HG03469 (cell line): Measurements from ENCODE around the gene DPP6.
"Not testable (repeated sequence)": the region's sequence is repeated elsewhere in the genome, so short reads cannot be mapped to it uniquely, and the experiment has no call there.

Source experiments
- ATAC-seq: cut with Tn5 transposase; IDR thresholded peaks from one replicate; pipeline ENCODE4 v1.9.1; 2021; ENCODE audit warnings: mild to moderate bottlenecking, moderate library complexity, moderate number of reproducible peaks; ENCODE audit not compliant: unreplicated experiment

Gene DPP6

GRCh38 chr7:154051643-154052529 is at the start of gene DPP6:
DPP6 (plus strand) TSS chr7:154052398.
- ATAC-seq, result not testable (repeated sequence)

- ATAC-seq, result not testable (repeated sequence)
Observed at GRCh38 chr7:154009423-154009911, 42.7 kb upstream of the DPP6 start.

GRCh38 chr7:154010726-154011568 is 41.3 kb upstream of the DPP6 start:
- not testable (repeated sequence) for ATAC-seq

- not testable (repeated sequence) for ATAC-seq
Observed at GRCh38 chr7:154012800-154013199, 39.4 kb upstream of the DPP6 start.

GRCh38 chr7:154015636-154016035 is 36.6 kb upstream of the DPP6 start:
- not testable (repeated sequence) for ATAC-seq

GRCh38 chr7:154018354-154018753 is 33.8 kb upstream of the DPP6 start:
- not testable (repeated sequence) for ATAC-seq

GRCh38 chr7:154027805-154028204 is 24.4 kb upstream of the DPP6 start:
- ATAC-seq, result not testable (repeated sequence)

- ATAC-seq, result not testable (repeated sequence)
Observed at GRCh38 chr7:154030476-154031080, 21.6 kb upstream of the DPP6 start.

- not testable (repeated sequence) for ATAC-seq
Observed at GRCh38 chr7:154039466-154040165, 12.6 kb upstream of the DPP6 start.

- not testable (repeated sequence) for ATAC-seq
Observed at GRCh38 chr7:154050394-154050793, 1.8 kb upstream of the DPP6 start.

GRCh38 chr7:154051006-154051642 is 1.1 kb upstream of the DPP6 start:
- ATAC-seq, result not testable (repeated sequence)

GRCh38 chr7:154052530-154053252 is 493 bp downstream of the DPP6 start:
- ATAC-seq, result not testable (repeated sequence)

- not testable (repeated sequence) for ATAC-seq
Observed at GRCh38 chr7:154053466-154054312, 1.5 kb downstream of the DPP6 start.

GRCh38 chr7:154054664-154055063 is 2.5 kb downstream of the DPP6 start:
- ATAC-seq, result not testable (repeated sequence)

GRCh38 chr7:154055491-154056106 is 3.4 kb downstream of the DPP6 start:
- not testable (repeated sequence) for ATAC-seq

- ATAC-seq, result not testable (repeated sequence)
Observed at GRCh38 chr7:154058783-154059182, 6.6 kb downstream of the DPP6 start.

GRCh38 chr7:154060551-154060950 is 8.4 kb downstream of the DPP6 start:
- ATAC-seq, result not testable (repeated sequence)

- not testable (repeated sequence) for ATAC-seq
Observed at GRCh38 chr7:154071833-154072232, 19.6 kb downstream of the DPP6 start.
